Measurements from ENCODE around the gene RAB1A. TPM values are rescaled to one million over a fixed set of nuclear protein-coding genes. Genes with fewer than 3 reads are reported as not detected.

Gene RAB1A
- total and polyA plus RNA-seq, 12 donors, result 53.8 to 235 (median 136) TPM

DNA sequence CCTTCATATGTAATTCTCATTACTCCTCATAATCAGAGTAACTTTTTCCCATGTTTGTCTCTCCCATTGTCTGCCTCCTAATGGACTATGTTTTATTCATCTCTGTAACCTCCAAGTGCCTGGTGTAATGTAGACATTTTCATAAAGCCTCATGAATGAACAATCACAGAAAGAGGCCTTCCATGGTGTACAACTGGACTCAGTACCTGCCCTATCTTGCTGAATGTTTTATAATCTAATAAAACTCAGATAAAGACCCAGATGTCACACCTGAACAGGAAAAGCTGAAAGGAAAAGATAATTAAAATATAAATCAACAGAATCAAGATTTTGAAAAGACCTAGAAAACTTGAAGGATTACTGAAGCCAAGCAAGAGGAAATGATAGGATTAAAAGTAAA, 36.7 kb downstream of the RAB1A start:
- Histone ChIP-seq H3K36me3 (replicated peaks in 1 of 2) (peaks cover 0 to 67% of the 10 kb centered on the region in 2 donors), H3K9me3 (replicated peaks in 1 of 3) (no peaks in the 10 kb centered on the region), H3K27me3 (no peaks in the 10 kb centered on the region), H3K4me1 (replicated peaks in 1 of 2) (peaks cover 0 to 22% of the 10 kb centered on the region in 2 donors), H3K27ac (no peak overlapping the region), H3K4me3 (no peak overlapping the region)
- no peak for DNase-seq
- intact Hi-C loops (cut with DNase I), result no loop called here
- TF ChIP-seq, protein P1, sequence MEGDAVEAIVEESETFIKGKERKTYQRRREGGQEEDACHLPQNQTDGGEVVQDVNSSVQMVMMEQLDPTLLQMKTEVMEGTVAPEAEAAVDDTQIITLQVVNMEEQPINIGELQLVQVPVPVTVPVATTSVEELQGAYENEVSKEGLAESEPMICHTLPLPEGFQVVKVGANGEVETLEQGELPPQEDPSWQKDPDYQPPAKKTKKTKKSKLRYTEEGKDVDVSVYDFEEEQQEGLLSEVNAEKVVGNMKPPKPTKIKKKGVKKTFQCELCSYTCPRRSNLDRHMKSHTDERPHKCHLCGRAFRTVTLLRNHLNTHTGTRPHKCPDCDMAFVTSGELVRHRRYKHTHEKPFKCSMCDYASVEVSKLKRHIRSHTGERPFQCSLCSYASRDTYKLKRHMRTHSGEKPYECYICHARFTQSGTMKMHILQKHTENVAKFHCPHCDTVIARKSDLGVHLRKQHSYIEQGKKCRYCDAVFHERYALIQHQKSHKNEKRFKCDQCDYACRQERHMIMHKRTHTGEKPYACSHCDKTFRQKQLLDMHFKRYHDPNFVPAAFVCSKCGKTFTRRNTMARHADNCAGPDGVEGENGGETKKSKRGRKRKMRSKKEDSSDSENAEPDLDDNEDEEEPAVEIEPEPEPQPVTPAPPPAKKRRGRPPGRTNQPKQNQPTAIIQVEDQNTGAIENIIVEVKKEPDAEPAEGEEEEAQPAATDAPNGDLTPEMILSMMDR (IDR thresholded peaks at IDR 0.05), result no peak
- TF ChIP-seq POLR2A (IDR thresholded peaks at IDR 0.05), result no peak

- Histone ChIP-seq H3K27ac (no peak overlapping the region), H3K4me3 (no peak overlapping the region), H3K4me1 (replicated peaks in 1 of 2) (peaks cover 0 to 22% of the 10 kb centered on the region in 2 donors), H3K36me3 (replicated peaks in 1 of 2) (peaks cover 0 to 70% of the 10 kb centered on the region in 2 donors), H3K27me3 (no peaks in the 10 kb centered on the region), H3K9me3 (replicated peaks in 1 of 3) (no peaks in the 10 kb centered on the region)
- no peak for TF ChIP-seq POLR2A (IDR thresholded peaks at IDR 0.05)
- TF ChIP-seq, protein P1 (IDR thresholded peaks at IDR 0.05), result no peak
- intact Hi-C loops (cut with DNase I), result no loop called here
- WGBS, 4 donors, result 78 to 96% (median 88%) methylated on average over 4 of the region's 4 CpGs
- no peak for DNase-seq
Observed at GRCh38 chr2:65092791-65093190, 37.1 kb downstream of the RAB1A start.

- Histone ChIP-seq H3K27me3 (no peaks in the 10 kb centered on the region), H3K9me3 (replicated peaks in 1 of 3) (no peaks in the 10 kb centered on the region), H3K4me1 (replicated peaks in 1 of 2) (peaks cover 10 to 31% of the 10 kb centered on the region in 2 donors), H3K36me3 (replicated peaks in 1 of 2) (peaks cover 0 to 81% of the 10 kb centered on the region in 2 donors), H3K4me3 (no peak overlapping the region), H3K27ac (no peak overlapping the region)
- 97 to 100% (median 99%) methylated on average over 3 of the region's 3 CpGs for WGBS, 4 donors
- TF ChIP-seq, protein P1 (IDR thresholded peaks at IDR 0.05), result no peak
- TF ChIP-seq POLR2A (IDR thresholded peaks at IDR 0.05), result no peak
- no peak for DNase-seq
- intact Hi-C loops (cut with DNase I), result no loop called here
Observed at GRCh38 chr2:65085148-65085547, 44.8 kb downstream of the RAB1A start.

DNA sequence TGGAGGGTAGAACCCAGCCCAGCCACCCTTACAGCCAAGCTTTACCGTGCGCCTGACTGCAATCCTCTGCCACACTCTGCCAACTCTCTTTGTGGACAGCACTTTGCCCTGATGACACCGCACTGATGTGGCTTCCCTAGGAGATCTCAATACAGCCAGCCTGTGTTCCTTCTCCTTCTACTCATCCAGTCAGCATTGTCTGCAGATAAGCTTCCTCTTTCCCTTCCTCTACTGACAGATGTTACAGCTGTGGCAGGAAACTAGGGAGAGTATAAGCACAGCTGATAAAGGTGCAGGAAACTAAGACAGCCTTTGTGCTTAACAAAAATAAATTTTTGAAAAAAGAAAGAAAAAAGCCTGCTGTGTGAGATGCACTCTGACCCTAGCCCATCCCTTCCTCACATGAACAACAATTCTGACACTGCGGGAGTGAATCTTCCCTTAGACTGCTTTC, 48.6 kb downstream of the RAB1A start:
- Histone ChIP-seq H3K4me1 (replicated peaks in 1 of 2) (peaks cover 10 to 22% of the 10 kb centered on the region in 2 donors), H3K36me3 (replicated peaks in 1 of 2) (peaks cover 0 to 79% of the 10 kb centered on the region in 2 donors), H3K4me3 (no peak overlapping the region), H3K27me3 (no peaks in the 10 kb centered on the region), H3K27ac (peak overlapping the region in 3 of 5 donors; percentile 17 to 47 (median 35)), H3K9me3 (replicated peaks in 1 of 3) (no peaks in the 10 kb centered on the region)
- TF ChIP-seq, protein P1 (IDR thresholded peaks at IDR 0.05), result no peak
- TF ChIP-seq POLR2A (IDR thresholded peaks at IDR 0.05), result no peak
- intact Hi-C loops (cut with DNase I), result loop anchor here in 1 of 2 donors (5.0 kb wide), 1 partner anchor 36 kb away; no protein-coding TSS in a partner anchor
- DNase-seq, result peak in 4 of 7 donors; percentile 46 to 70 (median 56)
- 54 to 78% (median 65%) methylated on average over 4 of the region's 4 CpGs for WGBS, 4 donors
